Measurements from ENCODE around the gene ITGB1. TPM values are rescaled to one million over a fixed set of nuclear protein-coding genes. Genes with fewer than 3 reads are reported as not detected.

The ITGB1 gene
- total RNA-seq, 2 experiments from 2014 or later, result 82.4 to 82.9 TPM

GRCh38 chr10:32887481-32887880, 70.5 kb downstream of the ITGB1 start:
- Mint-ChIP-seq H3K27me3 (no peaks in the 10 kb centered on the region), H3K36me3 (ENCODE audit: low read depth) (no peaks in the 10 kb centered on the region), H3K27ac (no peak overlapping the region), H3K4me1 (ENCODE audit: low read depth) (peaks cover 8% of the 10 kb centered on the region), H3K4me3 (no peak overlapping the region), H3K9me3 (no peaks in the 10 kb centered on the region)
- no peaks in the 10 kb centered on the region for H3K36me3 ChIP-seq (ENCODE audit: insufficient read depth, low read length)
- no peaks in the 10 kb centered on the region for H3K9me3 ChIP-seq (ENCODE audit: control insufficient read depth in 1 of 2, insufficient read depth in 1 of 2, low read length in 2 of 2)
- no peak overlapping the region for H3K4me3 ChIP-seq (ENCODE audit: low read length)
- intact Hi-C loops (cut with DNase I, micrococcal nuclease), result no loop called here
- H3K27ac ChIP-seq (ENCODE audit: low read depth in 1 of 2, low read length in 2 of 2), result no peak overlapping the region
- CTCF ChIA-PET, result no interaction called here
- H3K27me3 ChIP-seq (ENCODE audit: control insufficient read depth in 1 of 2, insufficient read depth in 2 of 2, low read length in 2 of 2), result no peaks in the 10 kb centered on the region
- H3K4me1 ChIP-seq (ENCODE audit: insufficient read depth, low read length), result peaks cover 4% of the 10 kb centered on the region
- TF ChIP-seq CTCF (IDR thresholded peaks at IDR 0.05), result no peak
- POLR2A ChIA-PET, result no interaction called here
- DNase-seq (no peak), ATAC-seq (ENCODE audit: poor library complexity) (no peak)

GRCh38 chr10:32882076-32882475, 76.0 kb downstream of the ITGB1 start:
- Mint-ChIP-seq H3K36me3 (ENCODE audit: low read depth) (no peaks in the 10 kb centered on the region), H3K9me3 (no peaks in the 10 kb centered on the region), H3K27me3 (no peaks in the 10 kb centered on the region), H3K27ac (no peak overlapping the region), H3K4me1 (ENCODE audit: low read depth) (no peaks in the 10 kb centered on the region), H3K4me3 (no peak overlapping the region)
- no peak for DNase-seq
- no peaks in the 10 kb centered on the region for H3K36me3 ChIP-seq (ENCODE audit: insufficient read depth, low read length)
- ChIA-PET POLR2A (no interaction called here), CTCF (no interaction called here)
- no peaks in the 10 kb centered on the region for H3K4me1 ChIP-seq (ENCODE audit: insufficient read depth, low read length)
- intact Hi-C loops (cut with DNase I, micrococcal nuclease), result no loop called here
- TF ChIP-seq CTCF (IDR thresholded peaks at IDR 0.05), result no peak
- ATAC-seq (ENCODE audit: poor library complexity), result no peak
- H3K27me3 ChIP-seq (ENCODE audit: control insufficient read depth in 1 of 2, insufficient read depth in 2 of 2, low read length in 2 of 2), result no peaks in the 10 kb centered on the region
- H3K9me3 ChIP-seq (ENCODE audit: control insufficient read depth in 1 of 2, insufficient read depth in 1 of 2, low read length in 2 of 2), result no peaks in the 10 kb centered on the region
- no peak overlapping the region for H3K27ac ChIP-seq (ENCODE audit: low read depth in 1 of 2, low read length in 2 of 2)
- no peak overlapping the region for H3K4me3 ChIP-seq (ENCODE audit: low read length)

GRCh38 chr10:32878646-32879045, 79.4 kb downstream of the ITGB1 start:
- Mint-ChIP-seq H3K4me1 (ENCODE audit: low read depth) (no peaks in the 10 kb centered on the region), H3K4me3 (no peak overlapping the region), H3K27me3 (no peaks in the 10 kb centered on the region), H3K27ac (no peak overlapping the region), H3K9me3 (no peaks in the 10 kb centered on the region), H3K36me3 (ENCODE audit: low read depth) (peaks cover 4% of the 10 kb centered on the region)
- Histone ChIP-seq H3K36me3 (ENCODE audit: insufficient read depth, low read length) (no peaks in the 10 kb centered on the region), H3K9me3 (ENCODE audit: control insufficient read depth in 1 of 2, insufficient read depth in 1 of 2, low read length in 2 of 2) (no peaks in the 10 kb centered on the region), H3K27ac (ENCODE audit: low read depth in 1 of 2, low read length in 2 of 2) (no peak overlapping the region), H3K27me3 (ENCODE audit: control insufficient read depth in 1 of 2, insufficient read depth in 2 of 2, low read length in 2 of 2) (no peaks in the 10 kb centered on the region), H3K4me3 (ENCODE audit: low read length) (no peak overlapping the region), H3K4me1 (ENCODE audit: insufficient read depth, low read length) (no peaks in the 10 kb centered on the region)
- POLR2A ChIA-PET, result no interaction called here
- ATAC-seq (ENCODE audit: poor library complexity) (no peak), DNase-seq (no peak)
- TF ChIP-seq CTCF (IDR thresholded peaks at IDR 0.05), result no peak
- CTCF ChIA-PET, result no interaction called here
- intact Hi-C loops (cut with DNase I, micrococcal nuclease), result no loop called here
